MCF 10A (cell line): ENCODE results near the gene KLHL9. TPM values are rescaled to one million over a fixed set of nuclear protein-coding genes. Genes with fewer than 3 reads are reported as not detected.

Experiments used
- BruUV-seq: library from RNA; stranded (reverse); fragments of 400-500 nt; replicated peaks from 2 replicates; lab custom pipeline; 2021; lab: Mats Ljungman, UMichigan
- CTCF ChIA-PET: fragments of 300-600 bp; sonication (Branson Sonifier 250); formaldehyde crosslinking; extraction: SDS; loops from one replicate; lab custom pipeline; 2021; ENCODE audit warnings: antibody characterized with exemption, inconsistent platforms; lab: Yijun Ruan, JAX
- POLR2A ChIA-PET: fragments of 300-600, 350-650 bp; sonication (Branson Sonifier 250); formaldehyde crosslinking; extraction: SDS; loops from one replicate; lab custom pipeline; 2020; ENCODE audit warnings: antibody characterized with exemption, inconsistent platforms; lab: Yijun Ruan, JAX
- DNase-seq: peaks from one replicate; pipeline ENCODE4 v3.0.0-alpha.2; 2018; ENCODE audit not compliant: unreplicated experiment
- H3K27ac Mint-ChIP-seq: one replicate; pipeline ENCODE4 v1.8.0; 2022; ENCODE audit warnings: mild to moderate bottlenecking, low read depth, mixed read lengths; ENCODE audit not compliant: unreplicated experiment
- H3K27me3 Mint-ChIP-seq: one replicate; pipeline ENCODE4 v1.8.0; 2022; ENCODE audit warnings: mixed read lengths; ENCODE audit not compliant: insufficient read depth, unreplicated experiment
- H3K36me3 Mint-ChIP-seq: one replicate; pipeline ENCODE4 v1.8.0; 2022; ENCODE audit warnings: mild to moderate bottlenecking, moderate library complexity, mixed read lengths; ENCODE audit not compliant: insufficient read depth, unreplicated experiment
- H3K4me1 Mint-ChIP-seq: one replicate; pipeline ENCODE4 v1.8.0; 2022; ENCODE audit warnings: mixed read lengths; ENCODE audit not compliant: insufficient read depth, unreplicated experiment
- H3K4me3 Mint-ChIP-seq: one replicate; pipeline ENCODE4 v1.8.0; 2022; ENCODE audit warnings: mild to moderate bottlenecking, moderate library complexity, mixed read lengths; ENCODE audit not compliant: unreplicated experiment
- H3K9me3 Mint-ChIP-seq: one replicate; pipeline ENCODE4 v1.8.0; 2022; ENCODE audit warnings: mixed read lengths; ENCODE audit not compliant: unreplicated experiment
- intact Hi-C: fragments of 100-400 bp; cut with micrococcal nuclease; formaldehyde crosslinking; loops from 2 replicates; pipeline ENCODE4 v1.14.1; 2022
- total RNA-seq: library from RNA; stranded (reverse); gene quantifications from 2 replicates; pipeline ENCODE4 v1.2.3, GENCODE V29; 2022
- TF ChIP-seq, protein P1 (sequence below): fragments of 200-600 bp; IDR thresholded peaks from one replicate; pipeline ENCODE4 v1.8.0; 2022; ENCODE audit warnings: antibody characterized with exemption, mild to moderate bottlenecking; ENCODE audit not compliant: unreplicated experiment

The KLHL9 gene
- total RNA-seq, 1 experiment from 2014 or later = 9.8 TPM

DNA sequence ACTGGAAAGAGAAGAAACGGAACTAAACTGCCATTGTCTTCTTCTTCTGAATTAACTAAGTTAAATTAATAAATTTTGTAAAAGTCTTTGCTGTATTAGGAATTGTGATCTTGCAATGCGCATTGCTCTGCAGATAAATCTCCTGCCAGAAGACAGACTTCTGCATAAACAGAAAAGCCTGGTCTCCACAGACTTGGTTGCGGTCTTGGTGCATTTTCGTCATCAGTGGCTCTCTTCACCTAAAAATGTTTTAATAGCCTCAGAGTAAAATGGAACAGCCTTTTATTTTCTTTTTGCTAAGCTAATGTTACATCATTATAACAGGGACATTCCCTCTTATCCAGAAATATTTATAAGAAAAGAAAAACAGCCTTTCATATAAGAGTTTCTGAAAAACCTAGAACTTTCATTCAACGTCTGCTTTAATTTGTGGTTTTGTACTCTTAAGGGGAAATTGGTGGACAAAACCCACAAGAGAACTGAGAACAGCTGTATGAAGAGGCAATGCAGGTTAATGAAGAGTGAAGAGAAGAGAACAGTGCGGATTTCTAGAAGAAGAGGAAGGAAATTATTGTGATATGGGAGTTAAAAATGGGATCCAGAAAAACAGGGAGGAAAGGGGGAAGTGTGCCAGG is 40.2 kb downstream of the KLHL9 start:
- H3K27me3 Mint-ChIP-seq = peaks cover 16% of the 10 kb centered on the region
- H3K36me3 Mint-ChIP-seq = no peaks in the 10 kb centered on the region
- intact Hi-C loops = no loop called here
- POLR2A ChIA-PET = no interaction called here
- TF ChIP-seq, protein P1, sequence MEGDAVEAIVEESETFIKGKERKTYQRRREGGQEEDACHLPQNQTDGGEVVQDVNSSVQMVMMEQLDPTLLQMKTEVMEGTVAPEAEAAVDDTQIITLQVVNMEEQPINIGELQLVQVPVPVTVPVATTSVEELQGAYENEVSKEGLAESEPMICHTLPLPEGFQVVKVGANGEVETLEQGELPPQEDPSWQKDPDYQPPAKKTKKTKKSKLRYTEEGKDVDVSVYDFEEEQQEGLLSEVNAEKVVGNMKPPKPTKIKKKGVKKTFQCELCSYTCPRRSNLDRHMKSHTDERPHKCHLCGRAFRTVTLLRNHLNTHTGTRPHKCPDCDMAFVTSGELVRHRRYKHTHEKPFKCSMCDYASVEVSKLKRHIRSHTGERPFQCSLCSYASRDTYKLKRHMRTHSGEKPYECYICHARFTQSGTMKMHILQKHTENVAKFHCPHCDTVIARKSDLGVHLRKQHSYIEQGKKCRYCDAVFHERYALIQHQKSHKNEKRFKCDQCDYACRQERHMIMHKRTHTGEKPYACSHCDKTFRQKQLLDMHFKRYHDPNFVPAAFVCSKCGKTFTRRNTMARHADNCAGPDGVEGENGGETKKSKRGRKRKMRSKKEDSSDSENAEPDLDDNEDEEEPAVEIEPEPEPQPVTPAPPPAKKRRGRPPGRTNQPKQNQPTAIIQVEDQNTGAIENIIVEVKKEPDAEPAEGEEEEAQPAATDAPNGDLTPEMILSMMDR = no peak
- no peak overlapping the region for H3K27ac Mint-ChIP-seq
- H3K9me3 Mint-ChIP-seq = no peaks in the 10 kb centered on the region
- CTCF ChIA-PET = interaction anchor here (0.8 kb wide), 1 partner anchor 944 kb away, joined by 3 read pairs; no protein-coding TSS in a partner anchor
- no peak for DNase-seq
- no TSS peak for BruUV-seq
- no peaks in the 10 kb centered on the region for H3K4me1 Mint-ChIP-seq
- H3K4me3 Mint-ChIP-seq = no peak overlapping the region

DNA sequence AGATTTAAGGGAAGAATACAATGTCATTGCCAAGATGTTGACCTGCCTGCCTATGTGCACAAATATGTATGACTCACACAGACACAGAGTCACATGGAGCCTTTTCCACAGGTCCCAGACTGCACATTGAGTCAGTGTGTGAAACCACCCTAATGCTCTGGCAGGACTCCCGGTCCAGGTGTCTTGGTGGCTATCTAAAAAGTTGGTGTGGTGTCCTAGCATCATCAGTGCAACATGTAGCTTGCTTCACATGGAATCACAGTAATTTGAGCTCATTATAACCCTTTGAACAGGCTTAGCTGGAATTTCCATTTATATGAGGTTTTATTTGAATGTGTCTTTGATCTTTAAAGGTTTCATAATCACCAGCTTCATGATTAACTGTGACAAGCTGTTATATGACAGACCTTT is 40.8 kb downstream of the KLHL9 start:
- Mint-ChIP-seq H3K36me3 (no peaks in the 10 kb centered on the region), H3K4me1 (no peaks in the 10 kb centered on the region), H3K4me3 (no peak overlapping the region), H3K9me3 (no peaks in the 10 kb centered on the region), H3K27me3 (peaks cover 10% of the 10 kb centered on the region), H3K27ac (no peak overlapping the region)
- POLR2A ChIA-PET = no interaction called here
- DNase-seq = peak; percentile 60
- CTCF ChIA-PET = no interaction called here
- TF ChIP-seq, protein P1 = no peak
- intact Hi-C loops = no loop called here
- no TSS peak for BruUV-seq

DNA sequence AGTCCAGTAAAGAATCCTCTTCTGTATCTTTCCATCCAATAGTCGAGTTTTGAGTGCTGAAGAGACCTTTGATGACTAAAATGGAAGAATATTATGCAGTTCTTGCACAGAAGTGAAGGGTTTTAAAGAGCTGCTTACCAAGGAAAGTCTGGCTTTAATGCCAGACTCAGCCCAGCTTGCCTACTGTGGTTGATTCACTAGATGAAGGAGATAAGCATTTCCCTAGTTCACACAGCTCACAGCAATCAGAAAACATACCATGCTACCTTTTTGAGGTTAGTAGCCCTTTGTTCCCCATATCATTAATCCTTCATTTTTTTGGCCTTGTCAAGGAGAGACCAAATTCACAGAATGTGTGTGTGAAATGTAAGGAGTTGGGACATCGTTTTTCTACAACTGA is 45.4 kb downstream of the KLHL9 start:
- H3K4me3 Mint-ChIP-seq = no peak overlapping the region
- H3K4me1 Mint-ChIP-seq = no peaks in the 10 kb centered on the region
- CTCF ChIA-PET = no interaction called here
- peaks cover 15% of the 10 kb centered on the region for H3K27me3 Mint-ChIP-seq
- POLR2A ChIA-PET = no interaction called here
- no peaks in the 10 kb centered on the region for H3K9me3 Mint-ChIP-seq
- H3K27ac Mint-ChIP-seq = no peak overlapping the region
- no TSS peak for BruUV-seq
- TF ChIP-seq, protein P1 = no peak
- intact Hi-C loops = no loop called here
- no peaks in the 10 kb centered on the region for H3K36me3 Mint-ChIP-seq
- DNase-seq = no peak

DNA sequence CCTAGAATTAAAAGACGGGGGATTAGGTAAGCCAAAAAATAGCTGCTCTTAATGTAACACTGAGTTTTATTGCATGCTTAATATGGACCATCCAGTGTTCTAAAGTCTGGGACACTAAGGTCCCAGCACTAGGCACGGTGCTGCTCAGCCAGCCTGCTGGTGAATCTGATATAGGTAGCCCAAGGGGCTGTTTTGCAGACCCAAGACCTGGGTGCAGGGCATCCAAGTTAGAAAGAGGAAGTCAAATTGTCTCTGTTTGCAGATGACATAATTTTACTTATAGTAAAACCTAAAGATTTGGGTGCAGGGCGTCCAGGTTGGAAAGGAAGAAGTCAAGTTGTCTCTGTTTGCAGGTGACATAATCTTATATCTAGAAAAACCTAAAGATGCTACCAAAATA is 47.9 kb downstream of the KLHL9 start:
- intact Hi-C loops = no loop called here
- ChIA-PET CTCF (interaction anchor here (1.0 kb wide), 1 partner anchor 15 kb away, joined by 3 read pairs; no protein-coding TSS in a partner anchor), POLR2A (no interaction called here)
- Mint-ChIP-seq H3K4me1 (no peaks in the 10 kb centered on the region), H3K27me3 (peaks cover 17% of the 10 kb centered on the region), H3K36me3 (no peaks in the 10 kb centered on the region), H3K27ac (no peak overlapping the region), H3K9me3 (no peaks in the 10 kb centered on the region), H3K4me3 (no peak overlapping the region)
- TF ChIP-seq, protein P1 = no peak
- no TSS peak for BruUV-seq
- DNase-seq = no peak
